ENCODE data around the gene CAPRIN1.
"Not testable (repeated sequence)": the region's sequence is repeated elsewhere in the genome, so short reads cannot be mapped to it uniquely, and the experiment has no call there.

The CAPRIN1 gene

GRCh38 chr11:34052036-34052607 is 591 bp downstream of the CAPRIN1 start:
- DNase-seq (ENCODE audit: low spot score), result peak; percentile 98

- no peak for DNase-seq (ENCODE audit: low spot score)
Observed at GRCh38 chr11:34052608-34053160, 1.2 kb downstream of the CAPRIN1 start.

- peak; percentile 58 for DNase-seq (ENCODE audit: low spot score)
Observed at GRCh38 chr11:34053161-34053686, 1.7 kb downstream of the CAPRIN1 start.

DNA sequence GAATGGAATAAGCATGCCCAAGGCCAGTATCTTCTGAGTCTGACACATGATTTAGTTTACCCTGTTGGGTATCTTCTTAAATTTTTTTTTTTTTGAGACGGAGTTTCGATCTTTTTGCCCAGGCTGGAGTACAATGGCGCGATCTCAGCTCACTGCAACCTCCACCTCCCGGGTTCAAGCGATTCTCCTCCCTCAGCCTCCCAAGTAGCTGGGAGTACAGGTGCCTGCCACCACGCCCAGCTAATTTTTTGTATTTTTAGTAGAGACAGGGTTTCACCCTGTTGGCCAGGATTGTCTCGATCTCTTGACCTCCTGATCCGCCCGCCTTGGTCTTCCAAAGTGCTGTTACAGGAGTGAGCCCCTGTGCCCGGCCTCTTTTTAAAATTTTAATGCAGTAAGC is 2.8 kb downstream of the CAPRIN1 start:
- not testable (repeated sequence) for DNase-seq (ENCODE audit: low spot score)

DNA sequence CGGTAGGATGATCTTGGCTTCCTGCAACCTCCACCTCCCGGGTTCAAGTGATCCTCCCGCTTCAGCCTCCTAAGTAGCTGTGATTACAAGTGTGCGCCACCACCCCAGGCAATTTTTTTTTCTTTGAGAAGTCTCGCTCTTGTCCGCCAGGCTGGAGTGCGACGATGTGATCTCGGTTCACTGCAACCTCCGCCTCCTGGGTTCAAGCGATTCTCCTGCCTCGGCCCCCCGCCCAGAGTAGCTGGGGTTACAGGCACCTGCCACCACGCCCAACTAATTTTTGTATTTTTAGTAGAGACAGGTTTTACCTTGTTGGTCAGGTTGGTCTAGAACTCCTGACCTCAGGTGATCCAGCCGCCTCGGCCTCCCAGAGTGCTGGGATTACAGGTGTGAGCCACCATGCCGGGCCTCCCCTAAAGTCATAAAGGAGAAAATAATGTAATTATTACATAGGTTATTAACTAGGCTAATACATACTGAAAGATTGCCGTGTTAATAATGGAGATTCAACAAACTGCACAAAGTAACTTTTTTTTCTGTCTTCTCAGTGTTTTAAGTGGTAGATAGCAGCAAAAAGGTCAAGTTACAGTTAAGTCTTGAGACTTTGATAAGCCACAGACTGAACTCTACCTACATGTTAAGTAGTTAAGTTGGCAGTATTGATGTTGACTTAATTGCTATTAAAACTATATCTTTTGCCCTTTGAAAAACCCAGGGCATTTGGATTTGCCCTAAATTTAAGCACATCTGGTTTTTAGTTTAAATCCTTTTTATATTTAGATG is 3.9 kb downstream of the CAPRIN1 start:
- no peak for DNase-seq (ENCODE audit: low spot score)

- no peak for DNase-seq (ENCODE audit: low spot score)
Observed at GRCh38 chr11:34056672-34057071, 5.1 kb downstream of the CAPRIN1 start.

- no peak for DNase-seq (ENCODE audit: low spot score)
Observed at GRCh38 chr11:34063061-34063795, 11.7 kb downstream of the CAPRIN1 start.

- DNase-seq (ENCODE audit: low spot score), result no peak
Observed at GRCh38 chr11:34064291-34064690, 12.8 kb downstream of the CAPRIN1 start.

- DNase-seq (ENCODE audit: low spot score), result no peak
Observed at GRCh38 chr11:34065505-34066203, 14.1 kb downstream of the CAPRIN1 start.

DNA sequence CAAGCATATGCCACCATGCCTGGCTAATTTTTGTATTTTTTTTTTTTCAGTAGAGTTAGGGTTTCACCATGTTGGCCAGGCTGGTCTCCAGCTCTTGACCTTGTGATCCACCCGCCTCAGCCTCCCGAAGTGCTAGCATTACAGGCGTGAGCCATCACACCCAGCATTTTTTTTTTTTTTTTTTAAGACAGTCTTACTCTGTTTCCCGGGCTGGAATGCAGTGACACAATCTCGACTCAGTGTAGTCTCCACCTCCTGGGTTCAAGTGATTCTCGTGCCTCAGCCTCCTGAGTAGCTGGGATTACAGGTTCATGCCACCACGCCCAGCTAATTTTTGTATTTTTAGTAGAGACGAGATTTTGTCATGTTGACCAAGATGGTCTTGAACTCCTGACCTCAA is 15.2 kb downstream of the CAPRIN1 start:
- DNase-seq (ENCODE audit: low spot score), result not testable (repeated sequence)

DNA sequence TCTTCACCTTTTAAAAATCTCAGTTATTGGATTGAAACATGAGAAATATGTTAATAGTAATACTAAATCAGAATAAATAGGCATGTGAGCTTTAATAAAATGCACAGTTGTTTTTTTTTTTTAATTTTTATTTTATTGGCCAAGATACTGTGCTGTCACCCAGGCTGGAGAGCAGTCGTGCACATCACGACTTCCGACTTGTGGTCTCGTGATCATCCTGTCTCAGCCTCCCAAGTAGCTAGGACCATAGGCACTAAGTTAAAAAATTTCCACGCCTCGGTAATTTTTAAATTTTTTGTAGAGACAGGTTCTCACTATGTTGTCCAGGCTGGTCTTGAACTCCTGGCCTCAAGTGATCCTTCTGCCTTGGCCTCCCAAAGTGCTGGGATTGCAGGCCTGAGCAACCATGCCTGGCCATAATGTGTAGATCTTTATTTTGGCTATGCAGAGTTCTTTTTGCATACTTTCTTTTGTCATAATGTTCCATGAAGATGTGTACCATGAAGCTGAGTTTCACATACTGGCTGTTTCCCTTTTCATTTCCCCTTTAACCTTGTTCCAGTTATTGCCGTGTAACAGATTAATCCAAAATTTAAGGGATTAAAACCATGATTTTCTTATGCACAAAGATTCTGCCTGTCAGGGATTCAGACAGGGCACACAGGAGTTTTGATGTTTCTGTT is 16.0 kb downstream of the CAPRIN1 start:
- DNase-seq (ENCODE audit: low spot score), result no peak

DNA sequence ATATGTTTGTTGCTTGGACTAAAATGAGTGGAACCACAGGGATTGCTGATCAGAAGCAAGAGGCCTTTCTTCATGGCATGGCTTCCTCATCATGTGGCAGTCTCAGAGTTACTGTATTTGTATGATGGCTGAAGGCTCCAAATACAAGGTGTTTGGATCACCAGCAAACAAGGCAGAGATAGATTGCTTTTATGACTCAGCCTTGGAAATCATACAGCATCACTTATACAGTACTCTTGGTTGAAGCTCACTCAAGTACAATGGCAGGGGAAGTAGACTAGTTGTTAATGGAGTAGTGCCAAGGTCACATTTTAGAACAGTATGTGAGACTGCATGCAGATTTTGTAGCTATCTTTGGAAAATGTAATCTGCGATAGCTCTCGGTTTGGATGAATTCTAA is 16.6 kb downstream of the CAPRIN1 start:
- DNase-seq (ENCODE audit: low spot score), result no peak

- not testable (repeated sequence) for DNase-seq (ENCODE audit: low spot score)
Observed at GRCh38 chr11:34071306-34071705, 19.8 kb downstream of the CAPRIN1 start.

GRCh38 chr11:34072041-34072440 is 20.5 kb downstream of the CAPRIN1 start:
- DNase-seq (ENCODE audit: low spot score), result no peak

DNA sequence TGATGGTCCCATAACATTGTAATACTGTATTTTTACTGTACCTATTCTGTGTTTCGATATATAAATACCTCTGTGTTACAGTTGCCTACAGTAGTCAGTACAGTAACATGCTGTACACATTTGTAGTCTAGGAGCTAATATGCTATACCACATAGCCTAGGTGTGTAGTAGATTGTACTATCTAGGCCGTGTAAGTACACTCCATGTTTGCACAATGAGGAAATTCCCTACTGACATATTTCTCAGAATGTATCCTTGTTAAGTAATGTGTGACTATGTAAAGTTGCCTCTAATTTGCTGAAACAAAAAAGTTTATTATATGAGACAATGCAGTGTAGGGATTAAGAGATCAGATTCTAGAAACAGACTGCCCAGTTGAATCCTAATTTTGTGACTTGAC is 21.3 kb downstream of the CAPRIN1 start:
- DNase-seq (ENCODE audit: low spot score), result no peak

DNA sequence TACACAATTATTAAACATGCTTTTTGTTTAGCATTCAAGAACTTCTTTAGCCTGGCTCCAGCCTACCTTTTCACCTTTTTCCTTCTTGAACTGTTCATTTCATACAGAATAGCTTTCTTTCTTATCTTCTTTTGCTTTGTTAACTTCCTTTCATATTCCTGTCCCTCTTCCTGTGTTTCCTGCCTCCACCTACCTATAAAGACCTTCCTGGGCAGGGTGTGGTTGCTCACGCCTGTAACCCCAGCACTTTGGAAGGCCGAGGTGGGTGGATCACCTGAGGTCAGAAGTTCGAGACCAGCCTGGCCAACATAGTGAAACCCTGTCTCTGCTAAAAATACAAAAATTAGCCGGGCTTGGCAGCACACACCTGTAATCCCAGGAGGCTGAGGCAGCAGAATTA is 22.9 kb downstream of the CAPRIN1 start:
- no peak for DNase-seq (ENCODE audit: low spot score)

DNA sequence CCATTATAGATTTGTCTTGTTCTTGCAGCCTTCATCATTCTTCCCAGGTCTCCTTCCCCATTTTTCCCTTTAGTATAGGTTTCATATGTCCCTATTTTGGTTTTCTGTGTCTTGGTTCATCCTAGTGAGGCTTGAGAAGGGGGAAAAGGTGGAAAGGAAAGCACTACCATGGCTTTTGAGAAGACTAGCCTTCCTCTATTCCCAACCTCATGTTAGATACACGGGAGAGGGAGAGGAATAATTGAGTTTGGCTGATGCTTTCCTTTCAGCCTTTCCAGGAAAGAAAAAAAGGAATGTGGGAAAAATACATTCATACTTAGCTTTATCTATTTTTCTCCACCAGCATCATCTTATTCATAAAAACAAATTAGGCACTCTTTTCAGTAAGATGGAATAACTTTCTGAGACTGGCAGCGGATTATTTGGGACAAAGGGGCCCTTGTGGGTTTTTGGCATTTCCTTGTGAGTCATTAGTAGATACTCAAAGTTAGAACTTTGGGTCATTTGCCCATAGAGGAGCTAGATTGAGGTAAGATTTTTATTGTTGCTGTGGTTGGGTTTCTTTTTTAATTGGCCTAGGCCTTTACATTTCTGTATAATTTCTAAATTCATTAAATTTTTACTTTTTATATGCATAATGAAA is 23.8 kb downstream of the CAPRIN1 start:
- DNase-seq (ENCODE audit: low spot score), result no peak

GRCh38 chr11:34080609-34081008 is 29.1 kb downstream of the CAPRIN1 start:
- no peak for DNase-seq (ENCODE audit: low spot score)

DNA sequence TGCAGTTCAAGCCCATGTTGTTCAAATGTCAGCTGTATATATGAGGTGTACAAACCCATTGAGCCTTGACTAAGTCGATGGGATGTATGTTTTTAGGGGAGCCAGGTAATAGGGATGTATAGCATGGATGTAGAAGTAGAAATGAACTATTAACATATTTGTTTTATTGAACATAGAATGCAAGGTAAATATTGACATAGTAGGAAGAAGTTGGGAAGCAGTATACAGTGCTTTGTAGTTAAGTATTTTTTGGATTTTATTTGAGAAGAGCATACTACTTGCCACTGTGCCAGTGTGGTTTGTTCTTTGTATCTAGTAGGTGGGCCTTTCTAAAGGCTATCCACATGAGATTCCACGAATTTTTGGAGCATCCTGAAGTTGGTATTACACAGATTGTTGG is 33.1 kb downstream of the CAPRIN1 start:
- DNase-seq (ENCODE audit: low spot score), result no peak

GRCh38 chr11:34086554-34087283 is 35.2 kb downstream of the CAPRIN1 start:
- no peak for DNase-seq (ENCODE audit: low spot score)

Measured in iPS-NIHi11 (cell line).